ENCODE measurements around the gene AGER.

DNA sequence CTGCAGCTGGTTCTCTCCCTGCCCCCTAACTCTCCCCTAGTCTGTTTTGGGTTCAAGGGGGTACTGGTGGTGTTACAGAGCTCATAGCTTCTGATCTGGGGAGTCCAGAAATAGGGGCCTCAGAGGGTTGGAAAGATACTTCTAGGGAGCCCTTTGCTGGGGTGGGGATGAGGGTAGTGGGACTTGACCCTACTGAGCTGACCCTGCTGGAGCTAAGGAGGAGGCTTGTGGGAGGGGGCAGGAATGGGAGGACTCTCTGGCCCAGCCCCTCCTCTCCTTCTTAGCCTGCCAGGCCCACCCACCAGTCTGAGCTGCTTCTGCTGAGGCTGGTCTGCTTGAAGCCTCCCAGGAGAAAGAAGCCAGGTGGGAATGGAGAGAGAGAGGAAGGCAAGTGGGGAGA lies 19.8 kb downstream of the AGER start, which contains the start of gene EGFL8:
- TF ChIP-seq EP300 (IDR thresholded peaks at IDR 0.05) (no peak), RNF2 (IDR thresholded peaks at IDR 0.05; ENCODE audit: borderline replicate concordance, low read depth) (no peak), POLR2A (IDR thresholded peaks at IDR 0.05; ENCODE audit: low read length) (no peak), FOSL2 (IDR thresholded peaks at IDR 0.05) (no peak), FOSL2 (CRISPR knock-in tag; IDR thresholded peaks at IDR 0.05) (no peak)
- TF ChIP-seq, protein P1, sequence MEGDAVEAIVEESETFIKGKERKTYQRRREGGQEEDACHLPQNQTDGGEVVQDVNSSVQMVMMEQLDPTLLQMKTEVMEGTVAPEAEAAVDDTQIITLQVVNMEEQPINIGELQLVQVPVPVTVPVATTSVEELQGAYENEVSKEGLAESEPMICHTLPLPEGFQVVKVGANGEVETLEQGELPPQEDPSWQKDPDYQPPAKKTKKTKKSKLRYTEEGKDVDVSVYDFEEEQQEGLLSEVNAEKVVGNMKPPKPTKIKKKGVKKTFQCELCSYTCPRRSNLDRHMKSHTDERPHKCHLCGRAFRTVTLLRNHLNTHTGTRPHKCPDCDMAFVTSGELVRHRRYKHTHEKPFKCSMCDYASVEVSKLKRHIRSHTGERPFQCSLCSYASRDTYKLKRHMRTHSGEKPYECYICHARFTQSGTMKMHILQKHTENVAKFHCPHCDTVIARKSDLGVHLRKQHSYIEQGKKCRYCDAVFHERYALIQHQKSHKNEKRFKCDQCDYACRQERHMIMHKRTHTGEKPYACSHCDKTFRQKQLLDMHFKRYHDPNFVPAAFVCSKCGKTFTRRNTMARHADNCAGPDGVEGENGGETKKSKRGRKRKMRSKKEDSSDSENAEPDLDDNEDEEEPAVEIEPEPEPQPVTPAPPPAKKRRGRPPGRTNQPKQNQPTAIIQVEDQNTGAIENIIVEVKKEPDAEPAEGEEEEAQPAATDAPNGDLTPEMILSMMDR (IDR thresholded peaks at IDR 0.05), result no peak
- TF ChIP-seq, protein P2, sequence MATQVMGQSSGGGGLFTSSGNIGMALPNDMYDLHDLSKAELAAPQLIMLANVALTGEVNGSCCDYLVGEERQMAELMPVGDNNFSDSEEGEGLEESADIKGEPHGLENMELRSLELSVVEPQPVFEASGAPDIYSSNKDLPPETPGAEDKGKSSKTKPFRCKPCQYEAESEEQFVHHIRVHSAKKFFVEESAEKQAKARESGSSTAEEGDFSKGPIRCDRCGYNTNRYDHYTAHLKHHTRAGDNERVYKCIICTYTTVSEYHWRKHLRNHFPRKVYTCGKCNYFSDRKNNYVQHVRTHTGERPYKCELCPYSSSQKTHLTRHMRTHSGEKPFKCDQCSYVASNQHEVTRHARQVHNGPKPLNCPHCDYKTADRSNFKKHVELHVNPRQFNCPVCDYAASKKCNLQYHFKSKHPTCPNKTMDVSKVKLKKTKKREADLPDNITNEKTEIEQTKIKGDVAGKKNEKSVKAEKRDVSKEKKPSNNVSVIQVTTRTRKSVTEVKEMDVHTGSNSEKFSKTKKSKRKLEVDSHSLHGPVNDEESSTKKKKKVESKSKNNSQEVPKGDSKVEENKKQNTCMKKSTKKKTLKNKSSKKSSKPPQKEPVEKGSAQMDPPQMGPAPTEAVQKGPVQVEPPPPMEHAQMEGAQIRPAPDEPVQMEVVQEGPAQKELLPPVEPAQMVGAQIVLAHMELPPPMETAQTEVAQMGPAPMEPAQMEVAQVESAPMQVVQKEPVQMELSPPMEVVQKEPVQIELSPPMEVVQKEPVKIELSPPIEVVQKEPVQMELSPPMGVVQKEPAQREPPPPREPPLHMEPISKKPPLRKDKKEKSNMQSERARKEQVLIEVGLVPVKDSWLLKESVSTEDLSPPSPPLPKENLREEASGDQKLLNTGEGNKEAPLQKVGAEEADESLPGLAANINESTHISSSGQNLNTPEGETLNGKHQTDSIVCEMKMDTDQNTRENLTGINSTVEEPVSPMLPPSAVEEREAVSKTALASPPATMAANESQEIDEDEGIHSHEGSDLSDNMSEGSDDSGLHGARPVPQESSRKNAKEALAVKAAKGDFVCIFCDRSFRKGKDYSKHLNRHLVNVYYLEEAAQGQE (IDR thresholded peaks at IDR 0.05), result no peak

All from A549 (cell line).